DOHH2 (cell line): ENCODE measurements around the gene RPS6KA2.

Source experiments
- CTCF ChIP-seq: fragments of 200-600 bp; sonication (generic); IDR thresholded peaks from one replicate; pipeline ENCODE4 v1.5.1; 2014; ENCODE audit warnings: antibody characterized with exemption, mild to moderate bottlenecking, low read depth, low read length; ENCODE audit not compliant: poor library complexity, severe bottlenecking
- EZH2phosphoT487 ChIP-seq: fragments of 200-600 bp; sonication (generic); IDR thresholded peaks from 2 replicates; pipeline ENCODE4 v1.6.1; 2017; ENCODE audit warnings: borderline replicate concordance, mild to moderate bottlenecking, antibody characterized with exemption, low read length, moderate library complexity, mixed read lengths

- no peak for TF ChIP-seq CTCF
- TF ChIP-seq EZH2phosphoT487: no peak
These were observed 26.1 kb downstream of the RPS6KA2 start for GRCh38 chr6:166600931-166601330.
